HG03039 (cell line): ENCODE data around the gene RPS13.
"Not testable (repeated sequence)": the region's sequence is repeated elsewhere in the genome, so short reads cannot be mapped to it uniquely, and the experiment has no call there.

Source experiments
- ATAC-seq: cut with Tn5 transposase; IDR thresholded peaks from one replicate; pipeline ENCODE4 v1.9.1; 2021; ENCODE audit warnings: mild to moderate bottlenecking, moderate library complexity; ENCODE audit not compliant: unreplicated experiment

The RPS13 gene

DNA sequence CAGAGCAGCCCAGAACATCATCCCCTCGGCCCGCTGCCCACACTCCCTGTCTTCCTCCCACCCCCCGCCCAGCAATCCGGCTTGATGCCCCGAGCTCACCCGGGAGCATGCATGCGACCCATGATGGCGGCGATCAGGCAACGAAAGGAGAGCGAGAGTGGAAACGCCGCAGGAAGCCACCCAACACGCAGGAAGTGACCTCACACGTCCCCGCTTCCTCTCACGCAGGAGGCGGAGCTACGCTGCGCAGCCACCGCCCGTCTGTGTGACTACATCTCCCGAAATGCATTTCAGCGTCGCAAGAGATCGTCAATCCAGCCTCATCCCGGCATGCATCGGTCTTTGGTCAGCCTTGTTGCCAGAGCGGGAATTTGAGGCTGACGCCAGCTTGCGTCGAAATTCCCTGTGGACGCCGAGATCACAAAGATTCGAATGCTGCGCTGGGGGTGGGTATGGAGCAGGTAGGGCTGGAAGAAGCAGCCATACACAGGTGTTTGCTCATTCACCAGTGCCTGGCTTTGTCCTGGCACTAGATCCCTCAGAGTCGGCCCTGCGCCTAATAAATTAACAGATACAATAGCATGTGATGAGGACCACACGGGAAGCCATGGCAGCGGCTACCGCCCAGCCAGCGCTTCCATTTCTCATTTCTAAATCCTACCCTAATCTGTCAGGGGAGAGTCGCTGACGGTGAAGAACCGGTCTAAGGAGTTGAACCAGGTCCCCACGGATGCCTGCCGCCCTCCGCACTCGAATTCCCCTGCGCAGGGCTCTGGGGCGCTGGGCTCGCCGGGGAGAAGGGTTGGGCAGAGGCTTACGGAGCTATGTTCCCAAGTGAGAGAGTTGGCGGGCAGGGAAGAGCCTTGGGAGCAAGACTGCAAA lies at the start of gene RPS13:
Gene RPS13 (minus strand): TSS at position 148 of the 882 bp plus-strand sequence. CDS start 26 bp downstream, at position 122.
- ATAC-seq: peak; percentile 96

DNA sequence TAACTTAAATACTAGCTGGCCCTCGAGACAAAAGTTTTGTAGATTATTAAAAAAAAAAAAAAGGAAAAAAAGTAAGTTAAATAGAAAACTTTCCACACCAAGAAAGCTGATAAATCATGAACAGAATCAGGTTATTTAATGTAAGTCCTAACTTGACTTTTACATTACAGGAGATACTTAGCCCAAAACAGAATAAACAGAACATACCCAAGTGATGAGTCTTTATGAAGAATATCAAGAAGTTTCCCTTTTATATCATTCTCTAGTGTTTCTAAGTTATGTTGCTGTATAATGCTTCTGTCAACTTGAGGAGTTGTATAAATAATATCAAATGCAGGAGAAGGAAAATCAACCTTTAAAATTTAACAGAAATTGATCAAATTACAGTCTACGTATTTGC lies 44.5 kb upstream of the RPS13 start:
- no peak for ATAC-seq

DNA sequence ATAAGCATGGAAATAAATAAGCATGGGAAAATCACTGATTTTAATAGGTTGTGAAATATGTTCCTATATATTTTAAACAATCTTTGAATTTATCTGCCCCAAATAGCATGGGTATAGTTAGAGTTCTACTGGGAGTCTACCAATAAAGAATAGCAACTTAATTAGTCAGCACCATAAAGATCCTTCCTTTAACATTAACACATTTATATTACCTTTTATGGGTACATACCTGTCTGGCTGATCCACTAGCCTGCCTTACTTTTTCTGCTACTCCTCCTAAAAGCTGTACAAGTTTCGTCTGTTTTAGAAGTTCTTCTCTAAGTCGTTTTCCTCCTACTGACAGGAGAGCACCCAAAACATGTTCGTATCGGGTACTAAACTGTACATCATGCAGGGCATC lies 39.8 kb upstream of the RPS13 start:
- no peak for ATAC-seq

DNA sequence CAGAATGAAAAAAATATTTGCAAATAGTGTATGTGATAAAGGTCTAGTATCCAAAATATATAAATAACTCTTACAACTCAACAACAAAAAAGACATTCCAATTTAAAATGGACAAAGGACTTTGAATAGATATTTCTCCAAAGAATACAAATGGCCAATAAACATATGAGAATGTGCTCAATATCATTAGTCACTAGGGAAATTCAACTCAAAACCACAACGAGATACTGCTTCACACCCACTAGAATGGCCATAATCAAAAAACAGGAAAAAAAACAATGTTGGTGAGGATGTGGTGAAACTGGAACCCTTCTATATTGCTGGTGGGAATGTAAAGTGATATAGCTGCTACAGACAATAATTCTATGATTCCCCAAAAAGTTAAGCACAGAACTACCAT lies 38.6 kb upstream of the RPS13 start:
- no peak for ATAC-seq

- not testable (repeated sequence) for ATAC-seq
Observed at GRCh38 chr11:17107745-17108144, 30.3 kb upstream of the RPS13 start.

DNA sequence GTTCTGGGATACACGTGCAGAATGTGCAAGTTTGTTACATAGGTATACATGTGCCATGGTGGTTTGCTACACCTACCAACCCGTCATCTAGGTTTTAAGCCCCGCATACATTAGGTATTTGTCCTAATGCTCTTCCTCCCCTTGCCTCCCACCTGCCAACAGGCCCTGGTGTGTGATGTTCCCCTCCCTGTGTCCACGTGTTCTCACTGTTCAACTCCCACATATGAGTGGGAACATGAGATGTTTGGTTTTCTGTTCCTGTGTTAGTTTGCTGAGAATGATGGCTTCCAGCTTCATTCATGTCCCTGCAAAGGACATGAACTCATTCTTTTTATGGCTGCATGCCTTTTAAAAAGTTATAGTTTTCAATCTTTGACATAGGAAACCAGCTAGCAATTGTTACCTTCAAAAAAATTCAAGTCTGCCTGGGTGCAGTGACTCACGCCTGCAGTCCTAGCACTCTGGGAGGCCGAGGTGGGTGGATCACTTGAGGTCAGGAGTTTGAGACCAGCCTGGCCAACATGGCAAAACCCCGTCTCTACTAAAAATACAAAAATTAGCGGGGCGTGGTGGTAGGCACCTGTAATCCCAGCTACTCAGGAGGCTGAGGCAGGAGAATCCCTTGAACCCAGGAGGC lies 28.1 kb upstream of the RPS13 start:
- not testable (repeated sequence) for ATAC-seq

- ATAC-seq: no peak
Observed at GRCh38 chr11:17102462-17102861, 25.0 kb upstream of the RPS13 start.

- ATAC-seq: no peak
Observed at GRCh38 chr11:17098658-17099057, 21.2 kb upstream of the RPS13 start.

DNA sequence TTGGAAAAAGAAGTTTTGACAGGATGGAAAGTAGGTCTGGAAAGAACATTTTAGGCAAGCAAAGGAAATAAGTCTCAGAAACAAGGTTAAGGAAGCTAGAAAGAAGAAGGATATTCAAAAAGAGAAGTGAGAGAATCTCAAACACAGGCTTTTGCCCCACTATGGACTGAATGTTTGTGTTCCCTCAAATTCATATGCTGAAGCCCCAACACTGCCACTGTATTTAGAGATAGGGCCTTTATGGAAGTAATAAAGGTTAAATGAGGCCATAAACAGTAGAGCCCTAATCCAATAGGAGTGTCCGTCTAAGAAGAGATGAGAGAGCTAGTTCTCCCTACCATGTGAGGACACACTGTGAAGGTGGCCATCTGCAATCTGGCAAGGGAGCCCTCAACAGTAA lies 20.6 kb upstream of the RPS13 start:
- no peak for ATAC-seq

DNA sequence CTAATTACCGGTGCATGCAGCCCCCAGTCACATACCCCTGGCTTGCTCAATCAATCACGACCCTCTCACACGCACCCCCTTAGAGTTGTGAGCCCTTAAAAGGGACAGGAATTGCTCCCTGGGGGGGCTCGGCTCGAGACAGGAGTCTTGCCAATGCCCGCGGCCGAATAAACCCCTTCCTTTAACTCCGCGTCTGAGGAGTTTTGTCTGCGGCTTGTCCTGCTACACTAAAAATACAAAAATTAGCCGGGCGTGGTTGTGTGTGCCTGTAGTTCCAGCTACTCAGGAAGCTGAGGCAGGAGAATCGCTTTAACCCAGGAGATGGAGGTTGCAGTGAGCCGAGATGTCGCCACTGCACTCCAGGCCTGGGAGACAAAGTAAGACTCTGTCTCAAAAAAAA lies 8.5 kb upstream of the RPS13 start:
- not testable (repeated sequence) for ATAC-seq

DNA sequence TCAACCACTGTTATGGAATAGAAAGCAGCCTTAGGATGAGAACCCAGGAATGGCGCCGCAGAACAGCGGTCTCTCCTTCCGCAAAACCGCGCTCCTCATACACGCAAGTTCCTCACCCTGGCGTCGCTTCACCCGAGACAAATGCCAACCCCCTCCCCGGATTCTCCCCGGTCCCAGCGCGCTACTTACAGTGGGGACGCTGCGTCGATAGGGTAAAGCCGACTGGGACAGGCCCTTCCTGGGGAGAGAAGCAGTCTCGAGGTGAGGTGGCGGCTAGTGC lies 287 bp downstream of the RPS13 start:
- ATAC-seq: no peak

DNA sequence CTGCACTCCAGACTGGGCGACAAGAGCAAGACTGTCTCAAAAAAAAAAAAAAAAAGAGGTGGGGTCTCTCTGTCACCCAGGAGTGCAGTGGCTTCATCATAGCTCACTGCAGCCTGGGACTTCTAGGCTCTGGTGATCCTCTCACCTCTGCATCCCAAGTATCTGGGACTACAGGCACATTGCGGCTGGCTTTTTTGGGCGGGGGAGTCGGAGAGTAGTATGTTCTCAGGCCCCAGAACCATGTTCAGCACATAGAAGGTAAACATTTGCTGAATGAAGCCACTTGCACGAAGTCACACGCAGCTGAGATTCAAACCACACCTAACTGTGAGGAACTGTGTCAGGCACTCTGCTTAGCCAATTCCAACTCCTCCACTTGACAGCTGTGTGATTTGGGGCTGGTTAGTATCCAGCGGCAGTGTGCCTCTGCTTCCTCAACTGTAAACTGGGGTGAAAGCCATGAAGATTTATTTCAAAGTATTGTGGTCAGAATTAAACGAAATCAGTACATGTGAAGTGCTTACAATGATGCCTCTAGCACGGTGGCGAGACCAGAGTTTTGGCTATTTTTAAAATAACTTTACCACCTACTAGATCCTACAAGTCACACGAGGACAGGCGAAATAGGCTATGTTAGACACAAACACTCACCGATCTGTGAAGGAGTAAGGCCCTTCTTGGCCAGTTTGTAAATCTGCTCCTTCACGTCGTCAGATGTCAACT lies 789 bp downstream of the RPS13 start:
- ATAC-seq: no peak

GRCh38 chr11:17075506-17075905 lies 2.0 kb downstream of the RPS13 start:
- no peak for ATAC-seq

DNA sequence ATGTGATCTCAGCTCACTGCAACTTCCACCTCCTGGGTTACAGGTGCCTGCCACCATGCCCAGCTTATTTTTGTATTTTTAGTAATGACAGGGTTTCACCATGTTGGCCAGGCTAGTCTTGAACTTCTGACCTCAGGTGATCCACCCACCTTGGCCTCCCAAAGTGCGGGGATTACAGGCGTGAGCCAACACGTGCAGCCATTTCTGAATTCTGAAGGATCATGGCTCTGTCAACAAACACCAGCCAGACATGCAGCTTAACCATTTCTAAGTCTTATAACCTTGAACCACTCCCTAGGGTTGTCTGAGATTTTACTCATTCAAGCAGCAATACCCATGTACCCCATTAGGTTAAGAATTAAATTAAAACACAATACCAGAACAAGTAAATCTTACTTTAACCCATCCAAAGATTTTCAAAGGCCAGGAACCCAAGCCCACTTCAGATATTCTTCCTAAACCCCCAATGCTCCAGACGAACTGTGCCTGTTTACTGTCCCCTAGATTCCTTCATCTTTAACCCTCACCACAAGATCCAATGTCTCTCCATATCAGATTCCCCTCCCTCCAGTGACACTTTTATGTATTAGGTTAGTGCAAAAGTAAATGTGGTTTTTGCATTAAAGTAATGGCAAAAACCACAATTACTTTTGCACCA lies 4.0 kb downstream of the RPS13 start:
- ATAC-seq: no peak

DNA sequence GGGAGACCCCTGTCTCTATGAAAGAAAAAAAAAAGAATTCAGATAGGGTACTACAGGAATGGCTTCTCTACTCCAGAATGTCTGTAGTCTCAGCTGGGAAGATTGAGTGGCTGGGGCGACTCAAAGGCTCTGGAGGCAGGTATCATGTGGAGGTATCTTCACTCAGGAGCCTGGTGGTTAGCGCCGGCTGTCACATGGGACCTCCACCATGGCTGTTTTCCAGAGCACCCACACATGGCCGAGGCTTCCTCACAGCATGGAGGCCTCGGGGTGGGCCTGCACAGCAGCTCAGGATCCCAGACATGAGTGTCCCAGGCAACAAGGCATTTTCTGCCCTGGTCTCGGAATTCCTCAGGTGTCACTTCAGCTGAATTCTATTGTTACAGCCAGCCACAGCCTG lies 10.1 kb downstream of the RPS13 start:
- ATAC-seq: no peak

GRCh38 chr11:17066691-17067090 lies 10.8 kb downstream of the RPS13 start:
- ATAC-seq: no peak

DNA sequence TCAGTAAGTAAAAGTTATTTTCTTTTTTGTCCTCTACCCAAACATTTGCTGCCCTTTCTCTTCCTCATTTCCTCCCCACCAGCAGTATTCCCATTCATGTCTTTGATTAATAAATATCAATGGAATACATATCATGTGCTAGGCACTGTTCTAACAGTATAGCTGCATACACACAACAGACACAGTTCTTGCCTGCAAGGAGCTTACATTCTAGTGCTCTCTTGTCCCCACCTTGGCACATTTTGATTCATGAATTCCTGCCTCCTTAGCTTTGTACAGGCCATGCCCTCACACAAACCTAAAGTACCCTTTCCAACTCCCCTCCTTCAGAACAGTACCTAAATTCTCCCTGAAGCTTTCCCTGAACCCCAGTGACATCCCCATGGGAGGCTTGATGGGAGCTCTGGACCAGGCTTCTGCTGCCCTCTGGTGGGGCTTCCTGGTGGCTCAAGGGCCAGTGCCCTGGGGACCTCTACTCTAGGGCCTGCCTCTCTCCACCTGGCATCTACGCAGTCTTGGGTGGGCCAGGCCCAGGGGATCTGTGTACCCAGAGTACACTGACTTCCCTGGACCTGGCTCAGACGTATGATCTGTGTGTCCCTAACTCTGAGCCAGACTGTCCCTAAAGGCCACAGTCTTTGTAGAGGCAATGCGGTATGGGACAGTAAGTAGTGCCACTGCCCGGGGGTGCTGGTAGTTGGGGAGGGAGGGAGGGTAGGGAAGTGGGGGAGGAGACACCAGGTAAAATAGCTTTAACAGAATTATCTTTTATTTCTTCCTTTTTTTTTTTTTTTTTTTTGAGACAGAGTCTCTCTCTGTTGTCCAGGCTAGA lies 14.1 kb downstream of the RPS13 start:
- no peak for ATAC-seq

DNA sequence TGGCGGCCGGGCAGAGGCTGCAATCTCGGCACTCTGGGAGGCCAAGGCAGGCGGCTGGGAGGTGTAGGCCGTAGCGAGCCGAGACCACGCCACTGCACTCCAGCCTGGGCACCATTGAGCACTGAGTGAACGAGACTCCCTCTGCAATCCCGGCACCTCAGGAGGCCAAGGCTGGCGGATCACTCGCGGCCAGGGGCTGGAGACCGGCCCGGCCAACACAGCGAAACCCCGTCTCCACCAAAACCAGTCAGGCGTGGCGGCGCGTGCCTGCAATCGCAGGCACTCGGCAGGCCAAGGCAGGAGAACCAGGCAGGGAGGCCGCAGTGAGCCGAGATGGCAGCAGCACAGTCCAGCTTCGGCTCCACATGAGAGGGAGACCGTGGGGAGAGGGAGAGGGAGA lies 26.3 kb downstream of the RPS13 start:
- not testable (repeated sequence) for ATAC-seq

- ATAC-seq: not testable (repeated sequence)
Observed at GRCh38 chr11:17048491-17048890, 29.0 kb downstream of the RPS13 start.

DNA sequence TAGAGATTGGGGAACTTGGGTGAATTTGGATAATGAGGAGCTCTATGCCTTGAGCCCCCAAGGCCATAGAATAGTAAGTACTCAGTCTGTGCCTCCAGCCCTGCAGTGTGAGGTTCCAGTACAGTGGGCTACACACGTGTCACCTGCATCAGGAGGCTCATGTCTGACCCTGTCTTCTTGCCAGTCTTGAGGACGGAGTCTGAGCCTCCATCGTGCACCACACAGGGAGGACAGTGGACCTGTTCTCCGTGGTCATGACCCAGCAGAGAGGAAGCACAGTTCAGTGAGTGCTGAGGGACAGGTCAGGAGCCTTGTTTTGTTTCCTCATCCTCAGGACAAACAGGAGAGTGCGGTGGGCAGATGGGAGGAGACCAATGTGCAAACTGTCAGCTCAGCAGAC lies 30.8 kb downstream of the RPS13 start:
- ATAC-seq: no peak
